GM21447 (cell line): ENCODE data around the gene ZNF586.
"Not testable (repeated sequence)": the region's sequence is repeated elsewhere in the genome, so short reads cannot be mapped to it uniquely, and the experiment has no call there.

Source experiments
- ATAC-seq: cut with Tn5 transposase; IDR thresholded peaks from one replicate; pipeline ENCODE4 v1.9.1; 2021; ENCODE audit not compliant: unreplicated experiment

ZNF586 gene

DNA sequence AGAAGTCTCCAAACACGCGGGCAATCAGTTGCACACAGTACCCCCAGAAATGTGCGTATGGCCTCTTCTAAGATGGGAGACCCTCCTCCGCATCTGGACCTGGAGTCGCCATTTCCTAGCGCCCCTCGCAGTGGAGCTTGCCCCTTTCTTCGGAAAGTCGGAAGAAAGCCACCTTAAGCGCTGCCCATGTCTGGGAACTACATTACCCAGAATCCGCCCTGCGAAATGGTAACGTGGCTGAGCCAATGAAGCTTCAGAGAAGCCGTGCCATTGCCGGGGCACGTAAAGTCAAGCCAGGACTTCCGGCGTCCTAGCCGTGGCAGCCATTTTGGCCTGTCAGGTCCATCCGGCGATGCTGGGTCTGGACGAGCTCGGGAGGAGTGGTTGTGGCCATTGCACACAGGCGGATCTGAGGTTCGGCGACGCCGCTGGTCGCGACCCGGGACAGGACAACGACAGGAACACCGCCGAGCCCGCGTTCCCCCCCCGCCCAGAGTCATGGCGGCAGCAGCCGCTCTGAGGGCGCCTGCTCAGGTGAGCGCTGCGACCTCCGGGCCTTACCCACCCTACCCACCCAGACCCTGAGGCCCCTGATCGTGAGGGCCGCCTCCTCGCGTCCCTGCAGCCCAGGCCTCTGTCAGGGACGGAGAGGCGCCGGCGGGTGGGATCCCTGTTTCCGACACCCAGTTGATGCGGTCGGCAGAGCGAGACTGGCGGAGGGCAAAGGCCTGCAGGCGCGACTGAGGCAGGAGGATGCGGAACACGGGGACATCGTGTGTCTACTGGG, at the start of gene ZNF586:
Gene ZNF586, plus strand, starts transcription at position 332 of the 787 bp plus-strand sequence. Its CDS starts 167 bp downstream, at position 499.
- peak; percentile 98 for ATAC-seq

DNA sequence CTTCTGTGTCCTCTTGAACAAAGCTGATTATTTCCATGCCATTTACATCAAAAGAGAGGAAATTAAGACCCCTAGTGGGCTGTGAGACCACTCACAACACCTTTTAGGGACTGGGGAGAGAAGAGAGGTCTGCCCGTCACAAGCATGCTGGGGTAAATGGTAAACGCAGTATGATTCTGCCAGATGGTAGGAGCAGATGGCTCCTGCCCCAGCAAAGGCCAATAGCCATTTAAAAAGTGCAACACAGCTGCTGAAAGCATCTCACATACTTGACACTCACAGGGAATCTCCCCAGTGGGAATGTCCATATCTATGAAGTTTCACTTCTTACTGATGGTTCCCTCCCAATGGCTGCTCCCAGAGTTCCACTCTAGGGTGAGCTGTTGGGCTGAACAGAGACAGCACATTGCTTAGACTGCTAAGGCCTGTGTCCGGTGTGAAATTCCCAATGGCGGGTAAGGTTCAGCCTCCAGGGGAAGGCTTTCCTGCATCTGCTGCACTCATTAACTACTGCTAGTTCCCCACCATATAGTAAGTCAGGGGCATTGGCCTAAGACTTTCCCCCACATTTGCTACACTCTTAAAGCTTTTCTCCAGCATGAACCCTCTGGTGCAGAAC, 49.5 kb upstream of the ZNF586 start:
- ATAC-seq = no peak

- no peak for ATAC-seq
Measured at GRCh38 chr19:57720878-57721277, 48.6 kb upstream of the ZNF586 start.

- ATAC-seq = not testable (repeated sequence)
Measured at GRCh38 chr19:57738320-57738719, 31.2 kb upstream of the ZNF586 start.

DNA sequence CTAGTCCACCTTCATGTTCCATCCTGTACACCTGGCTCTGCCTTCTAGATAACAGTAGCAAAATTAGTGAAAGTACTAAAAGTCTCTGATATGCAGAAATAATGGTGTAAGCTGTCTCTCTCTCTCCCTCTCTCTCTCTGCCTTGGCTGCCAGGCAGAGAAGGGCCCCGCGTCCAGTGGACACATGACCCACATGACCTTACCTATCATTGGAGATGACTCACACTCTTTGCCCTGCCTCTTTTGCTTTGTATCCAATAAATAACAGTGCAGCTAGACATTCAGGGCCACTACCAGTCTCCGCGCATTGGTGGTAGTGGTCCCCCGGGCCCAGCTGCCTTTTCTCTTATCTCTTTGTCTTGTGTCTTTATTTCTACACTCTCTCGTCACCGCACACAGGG, 30.7 kb upstream of the ZNF586 start:
- ATAC-seq = not testable (repeated sequence)

DNA sequence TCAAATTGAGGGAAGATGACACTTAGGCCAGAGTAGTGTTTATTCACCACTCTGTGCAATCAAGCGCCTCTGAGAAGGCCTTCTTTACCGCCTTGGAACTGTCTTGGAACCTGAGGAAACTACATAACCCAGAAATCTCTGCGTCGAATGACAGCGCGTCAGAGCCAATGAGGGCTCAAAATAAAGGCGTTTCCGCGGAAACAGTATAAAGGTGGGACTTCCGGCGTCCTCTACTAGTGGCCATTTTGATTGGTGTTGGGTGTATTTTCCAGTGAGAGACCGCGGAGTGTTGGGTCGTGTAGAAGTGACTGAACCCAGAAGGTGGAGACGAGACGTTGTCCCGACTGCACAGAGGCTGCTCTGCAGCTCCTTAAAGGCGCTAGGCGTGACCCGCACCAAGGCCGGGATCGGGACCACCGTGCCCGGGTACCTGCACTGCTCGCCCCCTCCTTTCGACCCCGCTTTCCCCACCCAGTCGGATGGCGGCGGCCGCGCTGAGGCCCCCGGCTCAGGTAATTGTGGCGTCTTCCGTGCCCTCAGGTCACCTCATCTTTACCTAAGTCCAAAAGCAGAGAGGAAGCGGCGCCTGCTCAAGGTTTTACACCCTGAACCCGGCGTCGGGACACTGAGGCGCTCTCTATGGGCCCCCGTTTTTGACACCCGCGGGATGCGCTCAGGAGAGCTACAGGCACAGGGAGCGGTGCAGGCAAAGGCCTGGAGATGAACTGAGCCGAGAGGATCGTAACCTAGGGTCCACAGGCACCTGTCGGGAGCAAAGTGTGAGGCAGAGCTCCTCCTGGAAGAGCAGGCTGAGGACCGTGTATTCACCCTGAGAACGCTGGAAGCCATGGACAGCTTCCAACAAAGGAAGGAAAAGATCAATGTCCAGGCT, 22.6 kb upstream of the ZNF586 start, which contains the start of gene ZNF776:
Gene ZNF776, plus strand, starts transcription at position 236 of the 892 bp plus-strand sequence. Its CDS starts 244 bp downstream, at position 480.
- peak; percentile 95 for ATAC-seq

- ATAC-seq = no peak
Measured at GRCh38 chr19:57747472-57747807, 22.0 kb upstream of the ZNF586 start.

GRCh38 chr19:57748029-57748428, 21.4 kb upstream of the ZNF586 start:
- ATAC-seq = no peak

DNA sequence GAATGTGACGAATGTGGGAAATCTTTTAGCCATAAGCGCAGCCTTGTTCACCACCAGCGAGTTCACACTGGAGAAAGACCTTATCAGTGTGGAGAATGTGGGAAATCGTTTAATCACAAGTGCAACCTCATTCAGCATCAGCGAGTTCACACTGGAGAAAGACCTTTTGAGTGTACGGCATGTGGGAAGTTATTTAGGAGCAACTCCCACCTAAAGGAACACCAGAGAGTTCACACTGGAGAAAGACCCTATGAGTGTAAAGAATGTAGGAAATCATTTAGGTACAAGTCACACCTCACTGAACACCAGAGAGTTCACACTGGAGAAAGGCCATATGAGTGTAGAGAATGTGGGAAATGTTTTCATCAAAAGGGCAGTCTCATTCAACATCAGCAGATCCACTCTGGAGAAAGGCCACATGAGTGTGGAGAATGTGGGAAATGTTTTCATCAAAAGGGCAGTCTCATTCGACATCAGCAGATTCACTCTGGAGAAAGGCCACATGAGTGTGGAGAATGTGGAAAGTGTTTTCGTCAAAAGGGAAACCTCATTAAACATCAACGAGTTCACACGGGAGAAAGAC, 15.3 kb upstream of the ZNF586 start:
- no peak for ATAC-seq

DNA sequence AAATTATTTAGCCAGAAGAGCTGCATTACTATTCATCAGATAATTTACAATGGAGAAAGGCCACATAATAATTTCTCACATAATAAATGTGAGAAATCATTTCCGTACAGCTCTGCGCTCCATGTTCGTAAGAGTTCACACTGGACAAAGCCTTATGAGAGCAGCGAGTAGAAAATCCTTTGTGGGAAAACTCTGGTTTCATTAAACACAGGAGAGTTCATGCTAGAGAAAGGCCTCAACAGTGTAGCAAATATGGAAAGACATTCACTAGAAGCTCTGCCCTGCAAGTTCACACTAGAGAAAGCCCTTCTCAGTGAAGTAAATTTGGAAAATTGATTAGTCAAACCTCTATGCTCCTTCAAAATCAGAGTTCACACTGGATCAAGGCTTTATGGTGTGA, 14.4 kb upstream of the ZNF586 start:
- no peak for ATAC-seq

- no peak for ATAC-seq
Measured at GRCh38 chr19:57757941-57758340, 11.5 kb upstream of the ZNF586 start.

DNA sequence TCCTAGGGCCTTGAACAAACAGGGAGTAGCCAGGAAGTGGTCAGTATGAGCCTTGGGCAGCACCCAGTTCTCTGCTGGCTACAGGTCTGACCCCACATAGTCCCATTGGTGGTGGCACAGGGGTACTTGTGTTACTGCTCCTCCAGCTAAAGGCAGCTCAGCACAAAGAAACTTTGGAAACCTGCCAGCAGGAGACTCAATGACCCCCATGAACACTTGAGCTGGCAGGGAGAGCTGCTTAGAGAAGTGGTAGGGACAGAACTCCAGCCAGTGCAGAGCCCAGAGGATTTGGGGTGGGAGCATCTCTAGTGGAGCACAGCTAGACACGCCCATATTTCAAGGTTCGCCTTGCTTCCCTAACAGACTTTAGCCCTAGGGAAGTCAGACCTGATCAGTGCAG, 10.4 kb upstream of the ZNF586 start:
- no peak for ATAC-seq

DNA sequence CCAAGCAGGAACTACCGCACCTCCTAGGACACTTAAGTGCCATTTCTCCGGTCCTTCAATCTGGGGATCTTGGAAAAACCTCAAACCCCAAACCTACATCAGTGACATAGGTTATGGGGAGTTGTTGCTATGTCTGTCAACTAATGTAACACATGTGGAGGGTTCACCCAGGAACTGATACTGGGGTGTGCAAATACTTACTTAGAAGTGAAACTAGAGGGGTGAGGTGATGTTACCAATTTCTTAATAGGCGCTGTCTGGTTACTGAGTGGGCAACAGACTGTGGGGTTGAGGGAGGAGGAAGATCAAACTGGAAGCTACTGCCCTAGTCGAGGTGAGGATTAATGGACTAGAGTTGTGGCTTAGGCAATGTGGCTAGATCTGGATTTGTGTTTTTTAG, 1.9 kb downstream of the ZNF586 start:
- no peak for ATAC-seq

DNA sequence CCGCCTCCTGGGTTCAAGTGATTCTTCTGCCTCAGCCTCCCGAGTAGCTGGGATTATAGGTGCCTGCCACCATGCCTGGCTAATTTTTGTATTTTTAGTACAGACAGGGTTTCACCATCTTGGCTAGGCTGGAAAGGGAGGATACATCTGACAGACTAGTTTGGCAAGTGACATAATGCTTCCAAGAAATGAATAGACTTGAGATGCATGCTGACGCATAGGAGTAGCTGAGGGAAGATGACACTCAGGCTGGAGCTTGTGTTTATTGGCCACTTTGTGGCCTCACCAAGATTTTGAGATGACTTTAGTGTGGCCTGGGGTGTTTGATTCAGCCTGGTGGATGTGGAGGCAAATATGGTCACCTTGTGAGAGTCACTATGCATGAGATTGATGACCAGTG, 4.0 kb downstream of the ZNF586 start:
- no peak for ATAC-seq

- ATAC-seq = no peak
Measured at GRCh38 chr19:57776764-57777296, 7.4 kb downstream of the ZNF586 start.

- ATAC-seq = no peak
Measured at GRCh38 chr19:57778336-57778735, 8.9 kb downstream of the ZNF586 start.

- no peak for ATAC-seq
Measured at GRCh38 chr19:57779220-57779845, 9.9 kb downstream of the ZNF586 start.

- ATAC-seq = no peak
Measured at GRCh38 chr19:57786286-57786685, 16.8 kb downstream of the ZNF586 start.

GRCh38 chr19:57786906-57787305, 17.4 kb downstream of the ZNF586 start:
- no peak for ATAC-seq

DNA sequence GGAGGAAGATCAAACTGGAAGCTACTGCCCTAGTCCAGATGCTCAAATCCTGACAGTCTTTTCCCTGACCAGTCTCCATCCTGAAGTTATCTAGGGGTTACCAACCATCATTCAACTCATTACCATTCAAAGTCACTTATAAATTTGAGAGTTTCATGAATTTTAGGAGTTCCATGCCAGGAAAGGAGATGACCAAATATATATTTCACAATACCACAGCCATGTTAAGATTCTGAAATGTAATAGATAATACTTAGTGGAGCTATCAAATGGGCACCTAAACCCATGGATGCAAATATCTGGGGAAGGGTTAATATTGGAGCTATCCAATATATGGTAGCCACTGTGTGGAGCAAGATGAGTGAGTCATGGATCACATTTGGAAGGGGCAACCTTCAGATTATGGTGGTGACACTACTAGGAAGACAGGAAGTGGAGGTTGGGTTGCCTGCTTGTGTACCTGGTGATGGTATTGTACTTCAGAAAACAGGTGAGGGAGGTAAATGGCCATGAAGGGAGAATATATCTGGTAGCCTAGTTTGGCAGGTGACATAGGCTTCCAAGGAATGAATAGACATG, 18.7 kb downstream of the ZNF586 start:
- no peak for ATAC-seq
